SH-SY5Y (cell line): ENCODE results near the gene RAG1.
A peak's percentile ranks its signal among the peaks of the same experiment; 100 is the strongest.

Source experiments
- GATA2 ChIP-seq: IDR thresholded peaks from 2 replicates; pipeline ENCODE4 v1.6.1; 2011; ENCODE audit warnings: mild to moderate bottlenecking, low read depth, low read length
- GATA3 ChIP-seq: IDR thresholded peaks from 2 replicates; pipeline ENCODE4 v1.6.1; 2011; ENCODE audit warnings: low read depth, mild to moderate bottlenecking, low read length, moderate library complexity

DNA sequence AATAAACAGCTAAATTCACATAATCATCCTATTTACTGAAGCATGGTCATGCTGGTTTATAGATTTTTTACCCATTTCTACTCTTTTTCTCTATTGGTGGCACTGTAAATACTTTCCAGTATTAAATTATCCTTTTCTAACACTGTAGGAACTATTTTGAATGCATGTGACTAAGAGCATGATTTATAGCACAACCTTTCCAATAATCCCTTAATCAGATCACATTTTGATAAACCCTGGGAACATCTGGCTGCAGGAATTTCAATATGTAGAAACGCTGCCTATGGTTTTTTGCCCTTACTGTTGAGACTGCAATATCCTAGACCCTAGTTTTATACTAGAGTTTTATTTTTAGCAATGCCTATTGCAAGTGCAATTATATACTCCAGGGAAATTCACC, 10.7 kb downstream of the RAG1 start:
- TF ChIP-seq GATA2 = peak; percentile 19; the same call in 1 of the 2 replicates
- peak; percentile 42; the same call in 1 of the 2 replicates for TF ChIP-seq GATA3
